CD4-positive, alpha-beta T cell treated with Interleukin-17A for 1 hour (primary cell): ENCODE data around the gene DPH1.

Experiments
- DNase-seq: peaks from one replicate; pipeline ENCODE4 v3.0.0-alpha.2; 2020

DPH1 gene

DNA sequence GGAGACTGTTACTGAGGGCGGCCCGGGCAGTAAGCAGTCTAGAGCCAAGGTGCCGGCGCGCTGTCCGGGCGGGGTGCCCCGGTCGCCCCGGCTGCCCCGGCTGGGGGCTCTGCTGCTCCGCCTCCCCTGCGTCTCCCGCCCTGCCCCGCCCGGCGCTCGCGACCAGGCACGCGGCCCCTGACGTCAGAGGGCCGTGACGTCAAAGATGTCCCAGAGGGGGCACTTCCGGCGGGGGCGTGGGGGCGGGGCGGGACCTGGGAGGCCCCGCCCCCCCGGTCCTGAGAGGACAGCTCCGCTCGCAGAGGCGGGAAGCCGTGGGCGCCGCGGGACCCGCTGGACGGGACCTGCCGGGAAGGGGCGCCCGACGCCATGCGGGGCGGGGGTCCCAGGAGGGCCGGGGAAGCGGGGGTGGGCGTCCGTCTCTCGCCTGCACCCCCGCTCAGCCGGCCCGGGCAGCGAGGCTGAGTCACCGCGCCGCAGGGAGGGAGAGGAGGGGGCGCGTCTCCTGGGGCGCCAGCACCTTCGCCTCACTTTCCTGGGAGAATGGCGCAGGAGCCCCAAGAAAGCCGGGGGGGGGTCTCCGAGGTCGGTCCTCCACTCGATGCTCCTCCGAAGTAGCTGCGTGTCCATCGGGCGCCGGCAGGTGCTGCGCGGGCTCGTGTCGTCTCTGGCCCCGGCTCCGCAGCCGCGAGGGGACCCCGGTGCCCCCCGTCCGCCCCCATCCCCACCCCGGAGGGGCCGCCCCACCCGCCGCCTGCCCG is 20.5 kb downstream of the DPH1 start:
- DNase-seq = peak; percentile 84

DNA sequence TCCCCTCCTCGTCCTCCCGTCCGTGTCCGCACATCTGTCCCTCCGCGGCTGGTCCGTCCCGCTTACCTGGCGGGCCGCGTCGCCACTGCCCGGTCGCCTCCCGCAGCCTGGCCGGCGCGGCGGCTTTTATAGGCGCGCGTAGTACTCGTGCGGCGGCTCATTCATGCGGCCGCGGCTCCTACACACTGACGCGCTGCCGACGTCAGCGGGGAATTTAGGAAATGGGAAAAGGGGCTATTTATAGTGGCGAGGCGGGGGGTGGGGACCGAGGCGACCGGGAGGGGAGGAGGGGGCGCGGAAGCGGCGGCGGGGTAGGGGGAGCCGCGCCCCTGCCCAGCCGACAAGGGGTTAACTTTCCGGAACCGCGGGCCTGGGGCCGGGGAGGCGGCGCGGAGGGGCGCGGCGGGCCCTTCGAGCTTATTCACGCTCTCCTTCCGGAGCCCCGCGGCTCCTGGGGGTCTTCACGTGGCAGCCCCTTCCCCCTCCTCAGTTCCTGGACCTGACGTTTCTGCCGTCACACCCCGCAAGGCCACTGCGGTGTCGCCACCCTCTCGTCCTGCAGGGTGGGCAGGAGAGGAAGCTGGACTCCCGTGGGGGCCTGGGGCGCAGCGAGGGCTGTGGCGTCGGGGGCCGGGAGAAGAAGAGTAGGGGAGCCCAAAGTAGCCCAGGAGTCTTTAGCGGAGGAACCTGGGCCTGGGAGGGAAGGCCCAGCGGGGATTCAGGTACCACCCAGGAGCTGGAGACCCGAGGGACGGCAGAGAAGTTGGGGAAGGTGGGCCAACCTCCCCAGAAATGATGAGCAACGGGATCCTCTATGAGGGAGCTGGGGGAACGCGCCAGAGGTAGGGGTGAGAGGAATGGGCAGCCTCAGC is 21.3 kb downstream of the DPH1 start:
- no peak for DNase-seq

DNA sequence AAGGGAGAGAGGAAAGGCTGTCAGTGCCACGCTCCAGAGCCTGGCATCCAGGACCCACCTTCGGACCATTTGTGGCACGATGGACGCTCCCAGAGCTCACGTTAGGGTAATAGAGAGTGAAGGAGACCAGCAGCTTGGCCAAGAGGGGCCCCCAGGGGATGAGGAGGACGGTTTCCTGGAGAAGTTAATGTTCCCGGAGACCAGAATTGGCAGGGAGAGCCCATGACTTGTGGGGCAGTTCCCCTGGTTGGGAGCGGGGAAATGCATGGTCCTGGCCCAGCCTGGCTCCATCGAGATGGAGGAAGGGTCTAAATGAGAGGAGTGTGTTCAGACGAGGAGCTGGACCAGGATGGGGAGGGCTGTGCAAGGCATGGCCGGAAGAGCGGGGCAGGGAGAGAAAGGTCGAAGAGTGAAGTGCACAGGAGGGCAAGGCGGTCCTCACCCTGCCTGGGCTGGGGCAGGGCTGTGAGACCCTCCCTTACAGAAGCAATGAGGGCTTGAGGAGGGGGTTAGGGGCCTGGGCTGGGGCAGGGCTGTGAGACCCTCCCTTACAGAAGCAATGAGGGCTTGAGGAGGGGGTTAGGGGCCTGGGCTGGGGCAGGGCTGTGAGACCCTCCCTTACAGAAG is 22.1 kb downstream of the DPH1 start:
- no peak for DNase-seq

DNA sequence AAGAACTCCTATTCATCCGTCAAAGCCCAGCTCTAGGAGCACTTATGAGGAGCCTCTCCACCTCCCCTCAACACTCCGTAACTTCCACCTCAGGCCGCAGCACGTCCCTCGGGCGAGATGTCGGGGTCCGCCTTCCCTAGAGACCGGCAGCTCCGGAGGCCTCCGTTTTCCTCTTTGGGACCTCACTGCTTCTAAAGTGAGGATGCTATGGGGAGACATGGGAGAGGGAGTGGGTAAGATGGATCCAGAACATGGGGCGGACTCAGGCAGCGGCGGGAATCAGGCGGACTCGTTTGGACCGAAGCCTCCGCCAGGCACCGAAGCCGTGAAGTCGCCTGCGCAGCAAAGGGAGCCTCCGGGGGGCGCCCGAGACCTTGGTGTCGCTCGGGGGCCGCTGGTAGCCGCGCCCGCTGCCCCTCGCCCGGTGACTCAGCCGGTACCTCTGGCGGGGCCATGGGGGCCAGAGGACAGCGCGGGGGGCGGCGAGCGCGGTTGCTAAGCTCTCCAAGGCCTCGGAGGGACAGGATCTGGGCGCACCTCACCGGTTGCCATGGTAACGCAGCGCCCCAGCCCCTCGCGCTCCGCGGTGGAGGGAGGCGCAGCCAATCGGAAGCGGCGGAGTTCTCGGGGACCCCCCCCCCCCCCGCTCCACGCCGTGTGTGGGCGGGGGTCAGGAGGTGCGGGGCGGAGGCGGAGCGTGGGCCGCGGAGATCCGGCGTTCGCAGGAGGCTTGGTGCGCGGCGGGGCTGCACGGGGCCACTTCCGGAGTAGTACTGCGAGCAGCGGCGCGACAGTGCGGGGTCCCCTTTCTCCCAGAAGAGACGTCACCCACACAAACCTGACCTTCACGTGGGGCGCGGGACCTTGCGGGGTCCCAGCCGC is 23.7 kb downstream of the DPH1 start:
- DNase-seq = peak; percentile 89

DNA sequence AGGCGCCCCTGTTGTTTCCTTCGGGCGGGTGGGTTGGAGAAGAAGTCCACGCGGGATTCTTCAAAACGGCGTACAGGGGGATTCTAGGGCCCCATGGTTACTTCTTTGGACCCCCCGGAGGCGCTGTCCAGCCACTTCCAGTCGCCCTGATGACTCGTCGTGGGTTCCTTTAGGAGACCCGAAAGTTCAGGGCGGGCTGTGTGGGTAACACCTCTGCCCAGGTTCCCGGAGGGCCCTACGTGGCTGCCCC is 24.2 kb downstream of the DPH1 start:
- no peak for DNase-seq

DNA sequence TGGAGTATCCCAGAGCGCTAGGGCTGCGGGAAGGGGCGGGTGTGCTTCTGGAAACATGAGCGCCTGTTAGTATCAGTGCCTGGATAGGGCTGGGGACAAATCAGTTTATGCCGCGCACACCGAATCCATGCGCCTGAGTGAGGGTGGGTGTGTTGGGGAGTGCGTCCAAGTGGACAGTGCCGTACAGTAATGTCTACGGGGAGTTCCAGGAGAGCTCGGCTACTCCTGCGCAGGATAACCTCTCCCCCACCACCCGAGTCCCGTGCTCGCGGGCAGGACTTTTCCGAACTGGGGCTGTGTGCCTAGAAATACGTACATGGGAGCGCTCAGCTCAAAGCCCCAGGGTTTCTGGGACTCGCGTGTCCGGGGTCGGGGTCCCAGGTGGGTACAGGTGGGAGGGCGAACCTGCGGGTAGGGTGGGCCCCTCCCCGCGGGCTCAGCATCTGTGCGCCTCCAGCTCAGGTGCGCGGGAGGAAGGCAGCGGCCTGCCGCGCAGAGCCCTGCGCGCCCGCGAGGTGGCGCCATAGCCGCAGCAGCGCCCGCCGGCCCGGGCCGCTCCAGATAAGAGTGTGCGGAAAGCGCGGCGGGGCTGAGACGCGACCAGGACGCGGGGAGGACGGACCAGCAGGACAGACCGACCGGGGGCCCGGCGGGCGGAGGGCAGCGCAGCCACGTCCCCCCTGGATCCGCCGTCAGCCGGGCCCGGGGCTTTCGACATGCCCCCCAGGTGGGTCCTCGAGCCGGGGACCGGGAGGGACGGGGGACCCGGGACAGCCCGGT is 24.7 kb downstream of the DPH1 start, which contains the start of gene HIC1:
TSS of gene HIC1 (plus strand) at position 592 of the 780 bp plus-strand sequence. CDS start 1,588 bp downstream, outside the sequence.
- peak; percentile 82 for DNase-seq

DNA sequence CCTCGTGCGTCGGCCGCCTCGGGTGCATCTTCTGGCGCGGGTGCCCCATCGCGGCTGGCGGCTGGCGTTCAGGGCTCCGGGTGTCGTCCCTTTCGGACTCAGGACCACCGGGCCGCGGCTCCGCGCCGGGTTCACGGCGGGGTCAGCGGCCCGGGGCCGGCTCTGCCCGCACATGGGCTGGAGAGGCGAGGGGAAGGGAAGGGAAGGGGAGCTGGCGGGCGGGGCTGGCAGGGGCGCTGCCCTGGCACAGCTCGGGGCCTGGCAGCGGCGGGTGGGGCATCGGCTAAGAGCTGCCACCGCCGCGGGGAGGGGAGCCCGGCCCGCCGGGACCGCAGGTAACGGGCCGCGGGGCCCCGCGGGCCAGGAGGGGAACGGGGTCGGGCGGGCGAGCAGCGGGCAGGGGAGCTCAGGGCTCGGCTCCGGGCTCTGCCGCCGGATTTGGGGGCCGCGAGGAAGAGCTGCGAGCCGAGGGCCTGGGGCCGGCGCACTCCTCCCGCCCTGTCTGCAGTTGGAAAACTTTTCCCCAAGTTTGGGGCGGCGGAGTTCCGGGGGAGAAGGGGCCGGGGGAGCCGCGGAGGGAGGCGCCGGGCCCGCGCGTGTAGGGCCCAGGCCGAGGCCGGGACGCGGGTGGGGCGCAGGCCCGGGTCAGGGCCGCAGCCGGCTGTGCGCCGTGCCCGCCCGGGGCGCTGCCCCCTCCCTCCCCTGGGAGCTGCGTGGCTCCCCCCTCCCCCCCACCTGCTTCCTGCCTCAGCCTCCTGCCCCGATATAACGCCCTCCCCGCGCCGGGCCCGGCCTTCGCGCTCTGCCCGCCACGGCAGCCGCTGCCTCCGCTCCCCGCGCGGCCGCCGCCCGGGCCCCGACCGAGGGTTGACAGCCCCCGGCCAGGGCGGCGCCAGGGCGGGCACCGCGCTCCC is 25.6 kb downstream of the DPH1 start:
- peak; percentile 49 for DNase-seq

DNA sequence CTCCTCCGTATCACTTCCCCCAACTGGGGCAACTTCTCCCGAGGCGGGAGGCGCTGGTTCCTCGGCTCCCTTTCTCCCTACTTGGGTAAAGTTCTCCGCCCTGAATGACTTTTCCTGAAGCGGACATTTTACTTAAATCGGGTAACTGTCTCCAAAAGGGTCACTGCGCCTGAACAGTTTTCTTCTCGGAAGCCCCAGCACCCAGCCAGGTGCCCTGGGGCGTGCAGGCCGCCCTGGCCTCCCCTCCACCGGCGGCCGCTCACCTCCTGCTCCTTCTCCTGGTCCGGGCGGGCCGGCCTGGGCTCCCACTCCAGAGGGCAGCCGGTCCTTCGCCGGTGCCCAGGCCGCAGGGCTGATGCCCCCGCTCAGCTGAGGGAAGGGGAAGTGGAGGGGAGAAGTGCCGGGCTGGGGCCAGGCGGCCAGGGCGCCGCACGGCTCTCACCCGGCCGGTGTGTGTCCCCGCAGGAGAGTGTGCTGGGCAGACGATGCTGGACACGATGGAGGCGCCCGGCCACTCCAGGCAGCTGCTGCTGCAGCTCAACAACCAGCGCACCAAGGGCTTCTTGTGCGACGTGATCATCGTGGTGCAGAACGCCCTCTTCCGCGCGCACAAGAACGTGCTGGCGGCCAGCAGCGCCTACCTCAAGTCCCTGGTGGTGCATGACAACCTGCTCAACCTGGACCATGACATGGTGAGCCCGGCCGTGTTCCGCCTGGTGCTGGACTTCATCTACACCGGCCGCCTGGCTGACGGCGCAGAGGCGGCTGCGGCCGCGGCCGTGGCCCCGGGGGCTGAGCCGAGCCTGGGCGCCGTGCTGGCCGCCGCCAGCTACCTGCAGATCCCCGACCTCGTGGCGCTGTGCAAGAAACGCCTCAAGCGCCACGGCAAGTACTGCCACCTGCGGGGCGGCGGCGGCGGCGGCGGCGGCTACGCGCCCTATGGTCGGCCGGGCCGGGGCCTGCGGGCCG is 26.5 kb downstream of the DPH1 start:
- DNase-seq = peak; percentile 57

DNA sequence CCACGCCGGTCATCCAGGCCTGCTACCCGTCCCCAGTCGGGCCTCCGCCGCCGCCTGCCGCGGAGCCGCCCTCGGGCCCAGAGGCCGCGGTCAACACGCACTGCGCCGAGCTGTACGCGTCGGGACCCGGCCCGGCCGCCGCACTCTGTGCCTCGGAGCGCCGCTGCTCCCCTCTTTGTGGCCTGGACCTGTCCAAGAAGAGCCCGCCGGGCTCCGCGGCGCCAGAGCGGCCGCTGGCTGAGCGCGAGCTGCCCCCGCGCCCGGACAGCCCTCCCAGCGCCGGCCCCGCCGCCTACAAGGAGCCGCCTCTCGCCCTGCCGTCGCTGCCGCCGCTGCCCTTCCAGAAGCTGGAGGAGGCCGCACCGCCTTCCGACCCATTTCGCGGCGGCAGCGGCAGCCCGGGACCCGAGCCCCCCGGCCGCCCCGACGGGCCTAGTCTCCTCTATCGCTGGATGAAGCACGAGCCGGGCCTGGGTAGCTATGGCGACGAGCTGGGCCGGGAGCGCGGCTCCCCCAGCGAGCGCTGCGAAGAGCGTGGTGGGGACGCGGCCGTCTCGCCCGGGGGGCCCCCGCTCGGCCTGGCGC is 27.3 kb downstream of the DPH1 start:
- DNase-seq = no peak

DNA sequence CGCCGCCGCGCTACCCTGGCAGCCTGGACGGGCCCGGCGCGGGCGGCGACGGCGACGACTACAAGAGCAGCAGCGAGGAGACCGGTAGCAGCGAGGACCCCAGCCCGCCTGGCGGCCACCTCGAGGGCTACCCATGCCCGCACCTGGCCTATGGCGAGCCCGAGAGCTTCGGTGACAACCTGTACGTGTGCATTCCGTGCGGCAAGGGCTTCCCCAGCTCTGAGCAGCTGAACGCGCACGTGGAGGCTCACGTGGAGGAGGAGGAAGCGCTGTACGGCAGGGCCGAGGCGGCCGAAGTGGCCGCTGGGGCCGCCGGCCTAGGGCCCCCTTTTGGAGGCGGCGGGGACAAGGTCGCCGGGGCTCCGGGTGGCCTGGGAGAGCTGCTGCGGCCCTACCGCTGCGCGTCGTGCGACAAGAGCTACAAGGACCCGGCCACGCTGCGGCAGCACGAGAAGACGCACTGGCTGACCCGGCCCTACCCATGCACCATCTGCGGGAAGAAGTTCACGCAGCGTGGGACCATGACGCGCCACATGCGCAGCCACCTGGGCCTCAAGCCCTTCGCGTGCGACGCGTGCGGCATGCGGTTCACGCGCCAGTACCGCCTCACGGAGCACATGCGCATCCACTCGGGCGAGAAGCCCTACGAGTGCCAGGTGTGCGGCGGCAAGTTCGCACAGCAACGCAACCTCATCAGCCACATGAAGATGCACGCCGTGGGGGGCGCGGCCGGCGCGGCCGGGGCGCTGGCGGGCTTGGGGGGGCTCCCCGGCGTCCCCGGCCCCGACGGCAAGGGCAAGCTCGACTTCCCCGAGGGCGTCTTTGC is 28.0 kb downstream of the DPH1 start:
- DNase-seq = no peak

DNA sequence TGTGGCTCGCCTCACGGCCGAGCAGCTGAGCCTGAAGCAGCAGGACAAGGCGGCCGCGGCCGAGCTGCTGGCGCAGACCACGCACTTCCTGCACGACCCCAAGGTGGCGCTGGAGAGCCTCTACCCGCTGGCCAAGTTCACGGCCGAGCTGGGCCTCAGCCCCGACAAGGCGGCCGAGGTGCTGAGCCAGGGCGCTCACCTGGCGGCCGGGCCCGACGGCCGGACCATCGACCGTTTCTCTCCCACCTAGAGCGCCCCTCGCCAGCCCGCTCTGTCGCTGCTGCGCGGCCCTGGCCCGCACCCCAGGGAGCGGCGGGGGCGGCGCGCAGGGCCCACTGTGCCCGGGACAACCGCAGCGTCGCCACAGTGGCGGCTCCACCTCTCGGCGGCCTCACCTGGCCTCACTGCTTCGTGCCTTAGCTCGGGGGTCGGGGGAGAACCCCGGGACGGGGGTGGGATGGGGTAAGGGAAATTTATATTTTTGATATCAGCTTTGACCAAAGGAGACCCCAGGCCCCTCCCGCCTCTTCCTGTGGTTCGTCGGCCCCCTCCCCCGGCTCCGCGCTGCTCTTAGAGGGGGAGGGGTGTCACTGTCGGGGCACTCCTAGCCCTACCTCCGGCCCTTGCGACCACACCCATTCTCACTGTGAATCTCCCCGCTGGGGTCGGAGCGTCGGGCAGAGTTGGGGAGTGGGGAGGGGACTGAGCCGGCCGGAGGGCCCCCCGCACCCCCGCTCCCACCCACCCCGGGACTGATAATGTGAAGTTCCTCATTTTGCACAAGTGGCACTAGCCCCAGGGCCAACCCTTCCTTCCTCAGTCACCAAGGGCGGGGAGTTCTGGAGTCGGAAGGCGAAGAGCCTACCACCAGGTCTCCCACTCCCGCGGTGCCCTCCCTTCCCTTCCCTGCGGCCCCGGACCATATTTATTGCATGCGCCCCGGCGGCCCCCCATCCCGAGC is 28.9 kb downstream of the DPH1 start:
- peak; percentile 67 for DNase-seq

DNA sequence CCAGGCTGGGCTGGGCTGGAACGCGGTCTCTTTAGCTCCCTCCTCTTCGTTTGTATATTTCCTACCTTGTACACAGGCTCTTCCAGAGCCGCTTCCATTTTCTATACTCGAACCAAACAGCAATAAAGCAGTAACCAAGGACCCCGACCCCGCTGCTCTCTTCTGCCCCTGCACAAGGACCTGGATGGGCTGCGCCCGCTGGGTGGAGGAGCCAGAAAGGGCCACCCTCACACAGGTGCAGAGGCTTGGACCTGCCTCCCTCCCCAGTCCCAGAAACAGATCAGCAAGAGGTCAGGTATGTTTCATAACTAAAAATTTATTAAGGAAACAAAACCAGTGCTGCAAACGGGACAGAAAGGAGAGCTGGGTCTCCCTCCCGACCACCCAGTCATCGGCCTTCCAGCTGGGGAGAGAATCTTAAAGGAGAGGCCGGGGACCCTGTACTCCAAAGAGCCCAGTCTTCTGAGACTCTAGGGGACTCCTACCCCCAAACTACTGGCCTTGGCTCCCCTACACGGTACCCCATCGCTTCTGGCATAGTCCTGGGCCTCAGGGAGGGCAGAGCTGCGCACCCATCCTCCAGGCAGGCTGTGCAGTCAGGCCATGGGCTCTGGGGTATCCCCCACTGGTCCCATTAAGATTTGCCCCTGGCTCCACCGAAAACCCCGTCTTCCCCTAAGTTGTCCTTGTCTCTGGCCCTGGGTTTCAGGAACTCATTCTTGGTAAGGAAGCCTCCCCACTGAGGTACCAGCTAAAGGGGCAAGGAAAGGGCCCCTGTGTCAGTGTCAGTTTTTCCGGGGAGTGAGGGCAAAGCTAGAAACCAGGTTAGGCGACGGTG is 29.8 kb downstream of the DPH1 start:
- no peak for DNase-seq

DNA sequence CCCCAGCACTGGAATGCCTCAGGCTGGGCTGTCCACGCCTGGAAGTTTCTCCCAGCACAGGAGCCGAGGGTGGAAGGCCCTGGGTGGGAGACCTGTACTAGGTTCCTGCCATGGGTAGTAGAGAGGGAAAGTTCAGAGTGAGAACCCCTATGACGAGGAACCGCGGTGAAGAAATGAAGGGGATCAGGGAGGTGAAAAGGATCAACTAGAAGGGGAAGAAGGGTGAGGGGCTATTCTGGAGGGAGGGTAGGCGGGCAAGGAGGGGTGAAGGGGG is 30.4 kb downstream of the DPH1 start:
- no peak for DNase-seq

DNA sequence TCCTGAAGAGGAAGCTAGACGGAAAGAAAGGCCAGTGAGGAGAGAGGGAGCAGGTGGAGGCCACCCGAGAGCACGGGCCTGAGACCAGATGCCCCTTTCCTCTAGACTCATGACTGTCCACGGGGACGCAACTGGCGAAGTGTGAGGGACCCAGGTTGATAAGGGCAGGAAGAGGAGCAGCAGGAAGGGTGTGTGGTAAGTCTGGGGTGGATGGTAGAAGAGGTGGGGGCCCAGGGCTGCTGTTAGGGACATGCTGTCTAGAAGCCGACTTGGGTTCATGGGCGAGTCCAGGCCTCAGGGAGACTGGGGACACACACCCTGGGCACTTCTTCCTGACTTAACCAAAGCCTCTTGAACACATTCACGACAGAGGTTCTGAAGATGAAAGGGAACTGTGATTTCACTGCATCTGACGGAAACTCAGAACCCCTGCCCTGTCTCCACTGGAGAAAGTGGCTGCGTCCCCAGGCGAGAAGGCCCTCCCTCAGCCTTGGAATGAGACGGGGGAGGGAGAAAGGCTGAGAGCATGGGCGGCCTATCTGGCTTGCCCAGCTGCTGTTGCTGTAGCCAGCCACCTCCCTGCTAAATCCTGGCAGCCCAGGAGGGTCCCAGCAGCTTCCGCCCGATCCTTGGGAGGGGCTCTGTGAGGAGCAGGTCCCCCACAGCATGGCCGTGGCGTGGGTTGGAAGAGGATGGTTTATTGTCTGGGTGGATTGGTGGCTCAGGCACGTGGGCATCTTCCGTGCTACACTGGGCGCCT is 30.9 kb downstream of the DPH1 start:
- DNase-seq = no peak

DNA sequence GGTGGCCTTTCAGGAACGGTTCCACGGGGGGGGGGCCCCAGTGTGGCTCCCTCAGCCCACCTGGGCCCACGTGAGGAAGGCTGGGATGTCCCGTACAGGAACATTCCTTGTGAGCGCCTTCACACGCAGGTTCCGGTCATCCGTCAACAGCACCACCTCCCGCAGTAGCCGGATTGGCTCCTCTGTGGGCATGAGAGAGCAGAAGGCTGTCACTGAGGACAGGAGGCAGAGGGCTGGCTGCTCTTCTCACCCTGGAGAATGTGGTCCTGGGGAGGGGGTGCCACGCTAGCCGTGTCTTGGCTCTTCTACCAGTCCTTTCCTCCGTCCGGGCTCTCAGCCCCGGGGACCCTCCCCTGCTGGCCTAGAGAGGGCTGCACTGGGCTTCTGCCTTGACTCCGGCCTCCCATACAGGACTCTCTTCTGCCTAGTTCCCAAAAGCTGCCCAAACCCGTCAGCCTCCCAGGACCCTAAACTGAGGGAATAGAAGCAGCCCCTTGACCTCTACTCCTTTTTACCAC is 31.5 kb downstream of the DPH1 start:
- DNase-seq = no peak
